Measurements from ENCODE around the gene ERGIC2. TPM values are rescaled to one million over a fixed set of nuclear protein-coding genes. Genes with fewer than 3 reads are reported as not detected.
A peak's percentile ranks its signal among the peaks of the same experiment; 100 is the strongest.
"Not testable (repeated sequence)": the region's sequence is repeated elsewhere in the genome, so short reads cannot be mapped to it uniquely, and the experiment has no call there.

ERGIC2 gene
- total RNA-seq, 2 donors from 2014 or later = 77.5 to 87.2 TPM

GRCh38 chr12:29385194-29385593 lies 4.2 kb upstream of the ERGIC2 start:
- ATAC-seq; DNase-seq; intact Hi-C loops (cut with DNase I): not testable (repeated sequence)

GRCh38 chr12:29382251-29382650 lies 1.3 kb upstream of the ERGIC2 start:
- ATAC-seq (no peak), DNase-seq (no peak)
- intact Hi-C loops (cut with DNase I) = no loop called here

- DNase-seq (no peak), ATAC-seq (no peak)
- intact Hi-C loops (cut with DNase I) = no loop called here
These were observed 4.9 kb downstream of the ERGIC2 start for GRCh38 chr12:29376118-29376517.

- intact Hi-C loops (cut with DNase I) = no loop called here
- no peak for ATAC-seq
These were observed 6.1 kb downstream of the ERGIC2 start for GRCh38 chr12:29374913-29375312.

GRCh38 chr12:29374012-29374411 lies 7.0 kb downstream of the ERGIC2 start:
- DNase-seq (no peak), ATAC-seq (no peak)
- intact Hi-C loops (cut with DNase I) = no loop called here

More at GRCh38 chr12:29374913-29375312, 6.1 kb downstream of the ERGIC2 start:
- no peak for DNase-seq

GRCh38 chr12:29365091-29365490 lies 15.9 kb downstream of the ERGIC2 start:
- ATAC-seq (no peak), DNase-seq (no peak)
- intact Hi-C loops (cut with DNase I) = no loop called here

GRCh38 chr12:29354954-29355353 lies 26.0 kb downstream of the ERGIC2 start:
- intact Hi-C loops (cut with DNase I) = no loop called here
- no peak for ATAC-seq
- no peak for DNase-seq

GRCh38 chr12:29350080-29350479 lies 30.9 kb downstream of the ERGIC2 start:
- DNase-seq (no peak), ATAC-seq (no peak)
- intact Hi-C loops (cut with DNase I) = no loop called here

GRCh38 chr12:29346769-29347421 lies 34.1 kb downstream of the ERGIC2 start:
- intact Hi-C loops (cut with DNase I) = no loop called here
- DNase-seq (no peak), ATAC-seq (no peak)

- intact Hi-C loops (cut with DNase I) = no loop called here
- DNase-seq (no peak), ATAC-seq (peak; percentile 44 to 61)
These were observed 37.8 kb downstream of the ERGIC2 start for GRCh38 chr12:29343022-29343799.

- intact Hi-C loops (cut with DNase I) = no loop called here
- DNase-seq (no peak), ATAC-seq (no peak)
These were observed 43.6 kb downstream of the ERGIC2 start for GRCh38 chr12:29337325-29337724.

GRCh38 chr12:29334937-29335336 lies 46.0 kb downstream of the ERGIC2 start:
- intact Hi-C loops (cut with DNase I) = no loop called here
- no peak for DNase-seq
- no peak for ATAC-seq

GRCh38 chr12:29333178-29333577 lies 47.8 kb downstream of the ERGIC2 start:
- DNase-seq (no peak), ATAC-seq (no peak)
- intact Hi-C loops (cut with DNase I) = no loop called here

- ATAC-seq = no peak
- DNase-seq = no peak
- intact Hi-C loops (cut with DNase I) = no loop called here
These were observed 51.6 kb downstream of the ERGIC2 start for GRCh38 chr12:29329411-29329810.

GRCh38 chr12:29322157-29322556 lies 58.8 kb downstream of the ERGIC2 start:
- intact Hi-C loops (cut with DNase I) = no loop called here
- no peak for ATAC-seq

GRCh38 chr12:29320295-29321085 lies 60.5 kb downstream of the ERGIC2 start:
- peak in 1 of 2 donors; percentile 53 for ATAC-seq
- intact Hi-C loops (cut with DNase I) = no loop called here
- no peak for DNase-seq

More at GRCh38 chr12:29322157-29322556, 58.8 kb downstream of the ERGIC2 start:
- no peak for DNase-seq

- peak; percentile 93 to 95 for ATAC-seq
- intact Hi-C loops (cut with DNase I) = loop anchor here in 1 of 2 donors (10.0 kb wide), 1 partner anchor 243 kb away; no protein-coding TSS in a partner anchor
- DNase-seq = peak; percentile 58
These were observed 63.2 kb downstream of the ERGIC2 start for GRCh38 chr12:29317556-29318363.

GRCh38 chr12:29316752-29317151 lies 64.2 kb downstream of the ERGIC2 start:
- peak; percentile 49 for DNase-seq

GRCh38 chr12:29314416-29314815 lies 66.6 kb downstream of the ERGIC2 start:
- intact Hi-C loops (cut with DNase I) = loop anchor here (2.0 to 10.0 kb wide), 2 partner anchors 240 to 242 kb away; no protein-coding TSS in a partner anchor
- DNase-seq = no peak
- peak in 1 of 2 donors; percentile 30 for ATAC-seq

More at GRCh38 chr12:29316752-29317151, 64.2 kb downstream of the ERGIC2 start:
- intact Hi-C loops (cut with DNase I) = loop anchor here in 1 of 2 donors (10.0 kb wide), 1 partner anchor 242 kb away; no protein-coding TSS in a partner anchor
- ATAC-seq = peak; percentile 53 to 69

Measured in left cardiac atrium (tissue), 4 donors.